GM23338 (cell line): Measurements from ENCODE around the gene SRR. TPM values are rescaled to one million over a fixed set of nuclear protein-coding genes. Genes with fewer than 3 reads are reported as not detected.

Experiments used
- ATAC-seq: fragments of 200-7000 bp; cut with Tn5 transposase; 3 replicates; pipeline ENCODE4 v1.9.1; 2020
- DNase-seq: peaks from one replicate; pipeline ENCODE4 v3.0.0-alpha.2; 2015; ENCODE audit warnings: low spot score
- H2AFZ ChIP-seq: fragments of 200-600 bp; sonication (generic); 2 replicates; pipeline ENCODE4 v1.8.0; 2016; ENCODE audit warnings: antibody characterized with exemption, mild to moderate bottlenecking, moderate library complexity
- H3F3A ChIP-seq: fragments of 200-600 bp; sonication (generic); replicated peaks from 2 replicates; pipeline ENCODE4 v1.8.0; 2017; ENCODE audit warnings: antibody characterized with exemption, mixed run types, low read depth
- H3K27ac ChIP-seq: fragments of 200-600 bp; sonication (generic); 2 replicates; pipeline ENCODE4 v1.6.1; 2016; ENCODE audit warnings: low read depth
- H3K27me3 ChIP-seq: fragments of 200-600 bp; sonication (generic); 2 replicates; pipeline ENCODE4 v1.8.0; 2016; ENCODE audit warnings: mild to moderate bottlenecking, mixed run types, moderate library complexity; ENCODE audit not compliant: insufficient read depth
- H3K36me3 ChIP-seq: fragments of 200-600 bp; sonication (generic); 2 replicates; pipeline ENCODE4 v1.8.0; 2016; ENCODE audit warnings: mild to moderate bottlenecking; ENCODE audit not compliant: insufficient read depth
- H3K4me1 ChIP-seq: fragments of 200-600 bp; sonication (generic); 2 replicates; pipeline ENCODE4 v1.8.0; 2016; ENCODE audit warnings: mild to moderate bottlenecking, moderate library complexity; ENCODE audit not compliant: insufficient read depth
- H3K4me2 ChIP-seq: fragments of 200-600 bp; sonication (generic); 2 replicates; pipeline ENCODE4 v1.7.1; 2017; ENCODE audit warnings: mixed run types
- H3K4me3 ChIP-seq: fragments of 200-600 bp; sonication (generic); 2 replicates; pipeline ENCODE4 v1.6.1; 2016; ENCODE audit warnings: mixed run types
- H3K79me2 ChIP-seq: fragments of 200-600 bp; sonication (generic); replicated peaks from 2 replicates; pipeline ENCODE4 v1.8.0; 2017; ENCODE audit warnings: mild to moderate bottlenecking; ENCODE audit not compliant: insufficient read depth
- H3K9me2 ChIP-seq: fragments of 200-600 bp; sonication (generic); 2 replicates; pipeline ENCODE4 v1.8.0; 2017; ENCODE audit not compliant: insufficient read depth
- H4K20me1 ChIP-seq: fragments of 200-600 bp; sonication (generic); replicated peaks from 2 replicates; pipeline ENCODE4 v1.8.0; 2017; ENCODE audit warnings: mild to moderate bottlenecking; ENCODE audit not compliant: insufficient read depth
- H3K27ac Mint-ChIP-seq: 2 replicates; pipeline ENCODE4 v1.8.0; 2020; ENCODE audit warnings: inconsistent platforms, mild to moderate bottlenecking, moderate library complexity, mixed read lengths
- H3K27me3 Mint-ChIP-seq: 3 replicates; pipeline ENCODE4 v1.8.0; 2022; ENCODE audit warnings: low read depth, mild to moderate bottlenecking, moderate library complexity, mixed read lengths, inconsistent platforms; ENCODE audit not compliant: insufficient read depth, poor library complexity
- H3K36me3 Mint-ChIP-seq: 3 replicates; pipeline ENCODE4 v1.8.0; 2021; ENCODE audit warnings: low read depth, mild to moderate bottlenecking, inconsistent platforms, moderate library complexity, mixed read lengths
- H3K4me1 Mint-ChIP-seq: 3 replicates; pipeline ENCODE4 v1.8.0; 2020; ENCODE audit warnings: mild to moderate bottlenecking, inconsistent platforms, mixed read lengths
- H3K4me3 Mint-ChIP-seq: 3 replicates; pipeline ENCODE4 v1.8.0; 2021; ENCODE audit warnings: moderate library complexity, mild to moderate bottlenecking, inconsistent platforms, mixed read lengths
- H3K9me3 Mint-ChIP-seq: 3 replicates; pipeline ENCODE4 v1.8.0; 2020; ENCODE audit warnings: moderate library complexity, mild to moderate bottlenecking, inconsistent platforms, mixed read lengths
- CREB1 ChIP-seq: fragments of 250-450 bp; sonication (Bioruptor Pico); IDR thresholded peaks from 2 replicates; pipeline ENCODE4 v1.5.0; 2020; ENCODE audit warnings: low read depth, mild to moderate bottlenecking, moderate library complexity
- CTCF ChIP-seq, 2 experiments: fragments of 200-600 bp in 1 of 2; sonication (generic) in 1 of 2; conservative IDR thresholded peaks; 2 replicates each; pipeline versions ENCODE4 v1.5.1 to v1.6.1; 2016 to 2017; ENCODE audit warnings: antibody characterized with exemption in 2 of 2, low read depth in 2 of 2, mild to moderate bottlenecking in 2 of 2, moderate library complexity in 1 of 2
- ETS1 ChIP-seq: IDR thresholded peaks from 2 replicates; pipeline ENCODE4 v1.6.1; 2016; ENCODE audit warnings: antibody characterized with exemption
- EZH2 ChIP-seq: fragments of 200-600 bp; sonication (generic); IDR thresholded peaks from one replicate; pipeline ENCODE4 v1.8.0; 2017; ENCODE audit warnings: antibody characterized with exemption, mild to moderate bottlenecking, low read depth; ENCODE audit not compliant: unreplicated experiment
- EZH2phosphoT487 ChIP-seq: fragments of 200-600 bp; sonication (generic); IDR thresholded peaks from one replicate; pipeline ENCODE4 v1.8.1; 2018; ENCODE audit warnings: antibody characterized with exemption; ENCODE audit not compliant: unreplicated experiment
- JUNB ChIP-seq: IDR thresholded peaks from one replicate; pipeline ENCODE4 v1.6.1; 2016; ENCODE audit warnings: antibody characterized with exemption; ENCODE audit not compliant: unreplicated experiment
- NANOG ChIP-seq: IDR thresholded peaks from 2 replicates; pipeline ENCODE4 v1.6.1; 2016; ENCODE audit warnings: antibody characterized with exemption, borderline replicate concordance
- POLR2AphosphoS5 ChIP-seq: IDR thresholded peaks from 2 replicates; pipeline ENCODE4 v1.6.1; 2016; ENCODE audit warnings: antibody characterized with exemption, low read depth
- STAT1 ChIP-seq: IDR thresholded peaks from one replicate; pipeline ENCODE4 v1.6.1; 2016; ENCODE audit warnings: antibody characterized with exemption; ENCODE audit not compliant: unreplicated experiment
- ZNF114 ChIP-seq: fragments of 250-450 bp; sonication (Bioruptor Pico); IDR thresholded peaks from 2 replicates; pipeline ENCODE4 v1.5.0; 2020; ENCODE audit warnings: mild to moderate bottlenecking, moderate library complexity
- ZNF331 ChIP-seq: fragments of 250-450 bp; sonication (Bioruptor Pico); IDR thresholded peaks from 2 replicates; pipeline ENCODE4 v1.5.0; 2020; ENCODE audit warnings: low read depth, mild to moderate bottlenecking, moderate library complexity
- ZNF462 ChIP-seq: fragments of 250-450 bp; sonication (Bioruptor Pico); IDR thresholded peaks from 2 replicates; pipeline ENCODE4 v1.5.0; 2020; ENCODE audit warnings: mild to moderate bottlenecking, moderate library complexity
- polyA plus RNA-seq: library from polyadenylated mRNA; unstranded; fragments of >200 nt; fragmentation: Nextera tagmentation; extraction: Ambion mirVana; gene quantifications from 2 replicates; pipeline ENCODE4 v1.2.1, GENCODE V29; 2016
- total RNA-seq: library from RNA; depleted of rRNA; stranded (reverse); fragments of >200 nt; shearing (Covaris generic); gene quantifications from 2 replicates; pipeline ENCODE4 v1.2.3, GENCODE V29; 2014
- TF ChIP-seq, protein P1 (sequence below): IDR thresholded peaks from one replicate; pipeline ENCODE4 v1.6.1; 2018; ENCODE audit warnings: antibody characterized with exemption; ENCODE audit not compliant: unreplicated experiment

Gene SRR
- total and polyA plus RNA-seq, 2 experiments from 2014 or later = 2.8 to 5.4 TPM

DNA sequence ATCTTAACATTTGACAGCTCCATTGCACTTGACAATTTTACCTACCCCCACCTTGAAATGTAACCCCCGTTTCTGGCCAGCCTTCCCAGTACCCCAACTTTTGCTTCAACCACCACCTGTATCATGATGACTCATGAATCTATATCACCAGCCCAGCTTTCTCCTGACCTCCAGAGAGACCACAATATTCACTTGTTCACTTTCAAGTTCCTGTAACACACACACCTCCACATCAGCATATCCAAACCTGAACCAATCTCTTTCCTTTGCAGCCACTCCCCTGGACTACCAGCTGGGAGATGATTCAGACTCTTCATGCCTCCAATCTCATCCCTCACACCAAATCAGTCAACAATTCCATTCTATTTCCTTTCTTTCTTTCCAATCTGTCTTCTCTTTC lies 8.2 kb upstream of the SRR start:
- peaks cover 7% of the 10 kb centered on the region; the same call in 2 of the 3 replicates for H3K4me1 Mint-ChIP-seq
- H3K4me2 ChIP-seq = no peak overlapping the region
- H3K9me2 ChIP-seq = no peaks in the 10 kb centered on the region
- peaks cover 31% of the 10 kb centered on the region for H3K79me2 ChIP-seq
- DNase-seq (no peak), ATAC-seq (no peak)
- peaks cover 18% of the 10 kb centered on the region for H3K36me3 ChIP-seq
- H3K36me3 Mint-ChIP-seq = peaks cover 63% of the 10 kb centered on the region
- no peaks in the 10 kb centered on the region for H3K27me3 ChIP-seq
- H3K27ac ChIP-seq = no peak overlapping the region
- no peaks in the 10 kb centered on the region for H3K4me1 ChIP-seq
- no peak overlapping the region for H3K4me3 ChIP-seq
- H3F3A ChIP-seq = peaks cover 4% of the 10 kb centered on the region; the same call in 1 of the 2 replicates
- H3K27me3 Mint-ChIP-seq = no peaks in the 10 kb centered on the region
- H3K27ac Mint-ChIP-seq = no peak overlapping the region; the same call in 1 of the 2 replicates
- TF ChIP-seq, protein P1, sequence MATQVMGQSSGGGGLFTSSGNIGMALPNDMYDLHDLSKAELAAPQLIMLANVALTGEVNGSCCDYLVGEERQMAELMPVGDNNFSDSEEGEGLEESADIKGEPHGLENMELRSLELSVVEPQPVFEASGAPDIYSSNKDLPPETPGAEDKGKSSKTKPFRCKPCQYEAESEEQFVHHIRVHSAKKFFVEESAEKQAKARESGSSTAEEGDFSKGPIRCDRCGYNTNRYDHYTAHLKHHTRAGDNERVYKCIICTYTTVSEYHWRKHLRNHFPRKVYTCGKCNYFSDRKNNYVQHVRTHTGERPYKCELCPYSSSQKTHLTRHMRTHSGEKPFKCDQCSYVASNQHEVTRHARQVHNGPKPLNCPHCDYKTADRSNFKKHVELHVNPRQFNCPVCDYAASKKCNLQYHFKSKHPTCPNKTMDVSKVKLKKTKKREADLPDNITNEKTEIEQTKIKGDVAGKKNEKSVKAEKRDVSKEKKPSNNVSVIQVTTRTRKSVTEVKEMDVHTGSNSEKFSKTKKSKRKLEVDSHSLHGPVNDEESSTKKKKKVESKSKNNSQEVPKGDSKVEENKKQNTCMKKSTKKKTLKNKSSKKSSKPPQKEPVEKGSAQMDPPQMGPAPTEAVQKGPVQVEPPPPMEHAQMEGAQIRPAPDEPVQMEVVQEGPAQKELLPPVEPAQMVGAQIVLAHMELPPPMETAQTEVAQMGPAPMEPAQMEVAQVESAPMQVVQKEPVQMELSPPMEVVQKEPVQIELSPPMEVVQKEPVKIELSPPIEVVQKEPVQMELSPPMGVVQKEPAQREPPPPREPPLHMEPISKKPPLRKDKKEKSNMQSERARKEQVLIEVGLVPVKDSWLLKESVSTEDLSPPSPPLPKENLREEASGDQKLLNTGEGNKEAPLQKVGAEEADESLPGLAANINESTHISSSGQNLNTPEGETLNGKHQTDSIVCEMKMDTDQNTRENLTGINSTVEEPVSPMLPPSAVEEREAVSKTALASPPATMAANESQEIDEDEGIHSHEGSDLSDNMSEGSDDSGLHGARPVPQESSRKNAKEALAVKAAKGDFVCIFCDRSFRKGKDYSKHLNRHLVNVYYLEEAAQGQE = no peak
- TF ChIP-seq POLR2AphosphoS5 (no peak), JUNB (no peak), STAT1 (no peak), ETS1 (no peak), NANOG (no peak), EZH2phosphoT487 (no peak), CTCF (conservative IDR thresholded peaks at IDR 0.05; ENCODE audit: low read depth in 2 of 2) (no peak), EZH2 (no peak), ZNF114 (CRISPR knock-in tag) (no peak), ZNF462 (no peak), CREB1 (CRISPR knock-in tag) (no peak), ZNF331 (CRISPR knock-in tag) (no peak)
- H3K9me3 Mint-ChIP-seq = no peaks in the 10 kb centered on the region
- H4K20me1 ChIP-seq = peaks cover 12% of the 10 kb centered on the region
- no peak overlapping the region for H3K4me3 Mint-ChIP-seq
- no peak overlapping the region for H2AFZ ChIP-seq
